HG03460 (cell line): ENCODE results near the gene CTIF.

ENCODE experiments used
- ATAC-seq: cut with Tn5 transposase; IDR thresholded peaks from one replicate; pipeline ENCODE4 v1.9.1; 2021; ENCODE audit not compliant: unreplicated experiment

The CTIF gene

GRCh38 chr18:48675912-48676311 lies 137.1 kb downstream of the CTIF start:
- ATAC-seq: no peak

GRCh38 chr18:48676346-48676745 lies 137.5 kb downstream of the CTIF start:
- no peak for ATAC-seq

GRCh38 chr18:48676756-48677368 lies 138.0 kb downstream of the CTIF start:
- ATAC-seq: no peak

GRCh38 chr18:48678237-48679115 lies 139.6 kb downstream of the CTIF start:
- no peak for ATAC-seq

- ATAC-seq: no peak
Observed at GRCh38 chr18:48679236-48679635, 140.4 kb downstream of the CTIF start.

GRCh38 chr18:48680339-48681250 lies 141.8 kb downstream of the CTIF start:
- no peak for ATAC-seq

- ATAC-seq: no peak
Observed at GRCh38 chr18:48682768-48683167, 143.9 kb downstream of the CTIF start.

GRCh38 chr18:48683197-48683596 lies 144.4 kb downstream of the CTIF start:
- ATAC-seq: no peak

- ATAC-seq: no peak
Observed at GRCh38 chr18:48683661-48684060, 144.8 kb downstream of the CTIF start.

GRCh38 chr18:48687346-48688042 lies 148.7 kb downstream of the CTIF start:
- no peak for ATAC-seq

GRCh38 chr18:48688961-48689360 lies 150.1 kb downstream of the CTIF start:
- ATAC-seq: no peak

GRCh38 chr18:48689548-48689947 lies 150.7 kb downstream of the CTIF start:
- no peak for ATAC-seq

GRCh38 chr18:48690494-48690893 lies 151.7 kb downstream of the CTIF start:
- ATAC-seq: no peak

- no peak for ATAC-seq
Observed at GRCh38 chr18:48693006-48693405, 154.2 kb downstream of the CTIF start.

- ATAC-seq: no peak
Observed at GRCh38 chr18:48693625-48694262, 154.9 kb downstream of the CTIF start.

- no peak for ATAC-seq
Observed at GRCh38 chr18:48694295-48694694, 155.5 kb downstream of the CTIF start.

- no peak for ATAC-seq
Observed at GRCh38 chr18:48695671-48696070, 156.8 kb downstream of the CTIF start.

GRCh38 chr18:48696218-48696617 lies 157.4 kb downstream of the CTIF start:
- ATAC-seq: no peak

- ATAC-seq: no peak
Observed at GRCh38 chr18:48697441-48697840, 158.6 kb downstream of the CTIF start.

GRCh38 chr18:48698707-48699106 lies 159.9 kb downstream of the CTIF start:
- peak; percentile 51 for ATAC-seq
